RWPE1 (cell line): ENCODE data around the gene FUT3.

Experiments
- CTCF ChIA-PET: fragments of 350-600 bp; sonication (Branson Sonifier 250); formaldehyde crosslinking; extraction: SDS; loops from one replicate; lab custom pipeline; 2021; lab: Yijun Ruan, JAX
- POLR2A ChIA-PET: fragments of 400-600 bp; formaldehyde crosslinking; extraction: SDS; loops from one replicate; lab custom pipeline; 2020; ENCODE audit warnings: antibody characterized with exemption; ENCODE audit not compliant: low non-redundant PET; lab: Yijun Ruan, JAX
- DNase-seq: peaks from one replicate; pipeline ENCODE4 v3.0.0; 2012; ENCODE audit warnings: low spot score
- H3K27ac ChIP-seq: fragments of 450-650 bp; 2 replicates; pipeline ENCODE4 v1.5.1; 2017
- CTCF ChIP-seq: fragments of 450-650 bp; conservative IDR thresholded peaks from 2 replicates; pipeline ENCODE4 v1.5.1; 2017; ENCODE audit warnings: low read depth, mild to moderate bottlenecking

FUT3 gene

DNA sequence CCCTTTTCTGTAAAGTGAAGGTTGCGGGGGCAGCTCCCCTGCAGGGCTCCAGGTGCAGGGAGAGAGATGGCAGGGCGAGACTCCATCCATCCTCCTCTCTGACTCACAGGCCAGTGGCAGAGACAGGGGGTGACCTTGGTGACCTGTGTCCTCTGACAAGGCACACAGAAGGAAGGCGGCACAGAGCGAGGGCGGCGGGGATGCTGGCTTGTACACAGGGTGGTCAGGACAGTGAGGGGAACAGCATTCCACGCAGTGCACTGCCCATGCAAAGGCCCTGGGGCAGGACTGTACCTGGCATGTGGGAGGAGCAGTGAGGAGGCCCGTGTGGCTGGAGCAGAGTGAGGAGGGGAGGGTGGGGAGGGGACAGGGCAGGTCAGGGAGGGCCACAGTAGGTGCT lies 44.6 kb upstream of the FUT3 start:
- ChIA-PET POLR2A (interaction anchor here (0.5 kb wide), 1 partner anchor 11 kb away, joined by 5 read pairs; no protein-coding TSS in a partner anchor), CTCF (interaction anchor here (0.7 to 1.0 kb wide), 3 partner anchors 46 to 92 kb away, joined by 3 to 8 read pairs (median 4); no protein-coding TSS in a partner anchor)
- TF ChIP-seq CTCF, result no peak
- peak overlapping the region; percentile 84 for H3K27ac ChIP-seq
- DNase-seq, result no peak

DNA sequence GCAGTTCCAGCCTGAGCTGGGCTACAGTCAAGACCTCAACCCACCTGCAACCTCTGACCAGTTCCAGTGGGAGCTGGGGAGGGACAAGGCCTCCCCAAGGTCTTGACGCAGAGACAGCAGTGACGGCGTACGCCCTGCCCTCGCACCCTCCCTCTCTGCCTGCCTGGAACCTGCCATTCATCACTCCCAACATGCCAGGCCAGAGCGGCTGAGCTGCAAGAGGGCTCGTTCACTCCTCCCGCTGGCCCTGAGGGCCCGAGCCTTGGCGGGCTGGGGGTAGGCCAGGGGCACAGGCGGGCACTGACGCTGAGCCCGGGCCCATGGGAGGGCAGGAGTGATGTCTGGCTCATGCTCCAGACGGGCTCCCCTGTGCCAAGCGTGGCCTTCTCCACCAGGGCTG lies 44.2 kb upstream of the FUT3 start:
- CTCF ChIA-PET, result interaction anchor here (0.7 to 1.0 kb wide), 3 partner anchors 45 to 91 kb away, joined by 3 to 8 read pairs (median 4); no protein-coding TSS in a partner anchor
- POLR2A ChIA-PET, result no interaction called here
- peak overlapping the region; percentile 84 for H3K27ac ChIP-seq
- no peak for TF ChIP-seq CTCF
- no peak for DNase-seq

- TF ChIP-seq CTCF, result no peak
- DNase-seq, result no peak
- CTCF ChIA-PET, result interaction anchor here (1.0 kb wide), 2 partner anchors 88 to 91 kb away, joined by 3 to 8 read pairs; no protein-coding TSS in a partner anchor
- POLR2A ChIA-PET, result no interaction called here
- H3K27ac ChIP-seq, result peak overlapping the region; percentile 84
Observed at GRCh38 chr19:5894704-5895349, 43.6 kb upstream of the FUT3 start.

GRCh38 chr19:5893907-5894703 lies 42.9 kb upstream of the FUT3 start:
- DNase-seq, result peak; percentile 25
- POLR2A ChIA-PET, result no interaction called here
- peak overlapping the region; percentile 84 for H3K27ac ChIP-seq
- CTCF ChIA-PET, result interaction anchor here (2.4 kb wide), 1 partner anchor 90 kb away, joined by 15 read pairs; no protein-coding TSS in a partner anchor
- TF ChIP-seq CTCF, result no peak

DNA sequence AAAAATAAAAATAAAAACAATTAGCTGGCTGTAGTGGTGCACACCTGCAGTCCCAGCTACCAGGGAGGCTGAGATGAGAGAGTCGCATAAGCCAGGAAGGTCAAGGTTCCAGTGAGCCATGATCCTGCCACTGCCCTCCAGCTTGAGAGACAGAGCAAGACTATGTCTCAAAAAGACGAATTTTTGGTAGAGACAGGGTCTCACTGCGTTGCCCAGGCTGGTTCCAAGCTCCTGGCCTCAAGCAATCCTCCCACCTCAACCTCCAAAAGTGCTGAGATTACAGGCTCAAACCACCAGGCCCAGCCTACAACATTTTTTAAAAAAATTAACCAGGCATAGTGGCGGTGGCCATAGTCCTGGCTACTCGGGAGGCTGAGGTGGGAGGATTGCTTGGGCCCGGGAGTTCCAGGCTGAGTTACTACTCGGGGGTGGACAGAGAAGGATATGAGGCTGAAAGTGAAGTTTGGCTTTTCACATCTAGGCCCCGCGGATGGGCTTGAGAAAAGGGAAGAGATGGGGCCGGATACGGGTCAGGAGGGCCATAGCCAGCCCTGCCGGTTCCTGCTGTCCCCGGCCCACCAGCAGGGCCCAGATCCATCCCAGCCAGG lies 42.2 kb upstream of the FUT3 start:
- DNase-seq, result no peak
- ChIA-PET CTCF (interaction anchor here (0.5 to 2.4 kb wide), 2 partner anchors 89 to 98 kb away, joined by 3 to 15 read pairs; no protein-coding TSS in a partner anchor), POLR2A (interaction anchor here (0.6 kb wide), 1 partner anchor 121 kb away, joined by 3 read pairs; no protein-coding TSS in a partner anchor)
- TF ChIP-seq CTCF, result no peak
- peak overlapping the region; percentile 84 for H3K27ac ChIP-seq
